Testis (tissue), 2 donors: ENCODE data around the gene ATM.

Experiments used
- POLR2A ChIP-seq: fragments of 450-650 bp; IDR thresholded peaks from one replicate; pipeline ENCODE4 v1.6.1; 2017; ENCODE audit warnings: antibody characterized with exemption, mild to moderate bottlenecking, moderate library complexity
- TF ChIP-seq, protein P1 (sequence below), 3 experiments: fragments of 450-650 bp in 2 of 3; fragments of 200-600 bp in 1 of 3; sonication (generic) in 1 of 3; IDR thresholded peaks; one replicate each; pipeline ENCODE4 v1.5.1; 2016 to 2019; ENCODE audit warnings: antibody characterized with exemption in 3 of 3, mild to moderate bottlenecking in 2 of 3, moderate library complexity in 1 of 3

DNA sequence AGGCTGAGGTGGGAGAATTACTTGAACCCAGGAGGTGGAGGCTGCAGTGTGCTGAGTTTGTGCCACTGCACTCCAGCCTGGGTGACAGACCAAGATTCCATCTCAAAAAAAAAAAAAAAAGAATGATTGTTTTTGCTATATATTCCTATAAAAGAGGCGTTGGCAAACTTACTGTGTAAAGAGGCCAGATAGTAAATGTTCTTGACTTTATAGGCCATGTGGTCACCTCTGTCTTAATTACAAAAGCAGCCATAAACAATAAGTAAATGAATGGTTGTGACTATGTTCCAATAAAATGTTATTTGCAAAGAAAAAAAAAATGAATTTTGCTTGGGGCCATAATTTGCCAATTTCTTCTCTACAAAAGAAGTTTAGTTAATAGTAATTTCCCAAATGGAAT is 12.3 kb downstream of the ATM start:
- TF ChIP-seq, protein P1, sequence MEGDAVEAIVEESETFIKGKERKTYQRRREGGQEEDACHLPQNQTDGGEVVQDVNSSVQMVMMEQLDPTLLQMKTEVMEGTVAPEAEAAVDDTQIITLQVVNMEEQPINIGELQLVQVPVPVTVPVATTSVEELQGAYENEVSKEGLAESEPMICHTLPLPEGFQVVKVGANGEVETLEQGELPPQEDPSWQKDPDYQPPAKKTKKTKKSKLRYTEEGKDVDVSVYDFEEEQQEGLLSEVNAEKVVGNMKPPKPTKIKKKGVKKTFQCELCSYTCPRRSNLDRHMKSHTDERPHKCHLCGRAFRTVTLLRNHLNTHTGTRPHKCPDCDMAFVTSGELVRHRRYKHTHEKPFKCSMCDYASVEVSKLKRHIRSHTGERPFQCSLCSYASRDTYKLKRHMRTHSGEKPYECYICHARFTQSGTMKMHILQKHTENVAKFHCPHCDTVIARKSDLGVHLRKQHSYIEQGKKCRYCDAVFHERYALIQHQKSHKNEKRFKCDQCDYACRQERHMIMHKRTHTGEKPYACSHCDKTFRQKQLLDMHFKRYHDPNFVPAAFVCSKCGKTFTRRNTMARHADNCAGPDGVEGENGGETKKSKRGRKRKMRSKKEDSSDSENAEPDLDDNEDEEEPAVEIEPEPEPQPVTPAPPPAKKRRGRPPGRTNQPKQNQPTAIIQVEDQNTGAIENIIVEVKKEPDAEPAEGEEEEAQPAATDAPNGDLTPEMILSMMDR (IDR thresholded peaks at IDR 0.05) = no peak
- no peak for TF ChIP-seq POLR2A
